Effector memory CD8-positive, alpha-beta T cell (primary cell): ENCODE results near the gene S1PR4.
"Not testable (repeated sequence)": the region's sequence is repeated elsewhere in the genome, so short reads cannot be mapped to it uniquely, and the experiment has no call there.

Source experiments
- ATAC-seq: fragments of 150-1000 bp; cut with Tn5 transposase; replicated peaks from 2 replicates; pipeline ENCODE4 v1.10.0; 2021; ENCODE audit warnings: mild to moderate bottlenecking, moderate library complexity
- DNase-seq, 3 experiments: peaks; one replicate each; pipeline ENCODE4 v3.0.0; 2021
- H3K27ac Mint-ChIP-seq, 2 donors: one replicate each; pipeline ENCODE4 v1.8.0; 2022; ENCODE audit warnings: mild to moderate bottlenecking in 2 of 2, mixed read lengths in 2 of 2, moderate library complexity in 2 of 2
- H3K27me3 Mint-ChIP-seq, 2 donors: one replicate each; pipeline ENCODE4 v1.8.0; 2022; ENCODE audit warnings: mixed read lengths in 2 of 2
- H3K36me3 Mint-ChIP-seq: one replicate; pipeline ENCODE4 v1.8.0; 2022; ENCODE audit warnings: mild to moderate bottlenecking, moderate library complexity, mixed read lengths; ENCODE audit not compliant: insufficient read depth
- H3K4me1 Mint-ChIP-seq, 2 donors: one replicate each; pipeline ENCODE4 v1.8.0; 2022; ENCODE audit warnings: low read depth in 2 of 2, mixed read lengths in 2 of 2
- H3K4me3 Mint-ChIP-seq, 2 donors: one replicate each; pipeline ENCODE4 v1.8.0; 2022; ENCODE audit warnings: mild to moderate bottlenecking in 2 of 2, mixed read lengths in 2 of 2, moderate library complexity in 2 of 2
- H3K9me3 Mint-ChIP-seq, 2 donors: one replicate each; pipeline ENCODE4 v1.8.0; 2022; ENCODE audit warnings: mixed read lengths in 2 of 2

The S1PR4 gene

GRCh38 chr19:3211191-3211590 is 32.6 kb downstream of the S1PR4 start:
- ATAC-seq, result no peak
- Mint-ChIP-seq H3K27me3 (no peaks in the 10 kb centered on the region), H3K4me3 (no peak overlapping the region), H3K36me3 (peaks cover 13% of the 10 kb centered on the region), H3K27ac (no peak overlapping the region), H3K9me3 (no peaks in the 10 kb centered on the region), H3K4me1 (peaks cover 7 to 9% of the 10 kb centered on the region in 2 donors)
- no peak for DNase-seq

- no peak for ATAC-seq
- no peak for DNase-seq
- Mint-ChIP-seq H3K4me3 (no peak overlapping the region), H3K4me1 (peaks cover 7 to 9% of the 10 kb centered on the region in 2 donors), H3K9me3 (no peaks in the 10 kb centered on the region), H3K36me3 (peaks cover 6% of the 10 kb centered on the region), H3K27me3 (no peaks in the 10 kb centered on the region), H3K27ac (peak overlapping the region; percentile 64 to 84)
Measured at GRCh38 chr19:3213159-3213558, 34.6 kb downstream of the S1PR4 start.

- Mint-ChIP-seq H3K27me3 (no peaks in the 10 kb centered on the region), H3K4me1 (no peaks in the 10 kb centered on the region), H3K36me3 (no peaks in the 10 kb centered on the region), H3K9me3 (no peaks in the 10 kb centered on the region), H3K27ac (no peak overlapping the region), H3K4me3 (no peak overlapping the region)
- DNase-seq, result no peak
- no peak for ATAC-seq
Measured at GRCh38 chr19:3216874-3217273, 38.3 kb downstream of the S1PR4 start.

- no peak for ATAC-seq
- Mint-ChIP-seq H3K4me3 (no peak overlapping the region), H3K36me3 (peaks cover 4% of the 10 kb centered on the region), H3K27me3 (peaks cover 0 to 7% of the 10 kb centered on the region in 2 donors), H3K4me1 (no peaks in the 10 kb centered on the region), H3K27ac (no peak overlapping the region), H3K9me3 (no peaks in the 10 kb centered on the region)
- no peak for DNase-seq
Measured at GRCh38 chr19:3220576-3220975, 42.0 kb downstream of the S1PR4 start.

GRCh38 chr19:3221576-3221975 is 43.0 kb downstream of the S1PR4 start:
- DNase-seq, H3K4me3 Mint-ChIP-seq, ATAC-seq, H3K27ac Mint-ChIP-seq, H3K36me3 Mint-ChIP-seq, H3K9me3 Mint-ChIP-seq, H3K4me1 Mint-ChIP-seq: not testable (repeated sequence)
- peaks cover 7 to 16% of the 10 kb centered on the region in 2 donors for H3K27me3 Mint-ChIP-seq

- no peaks in the 10 kb centered on the region for H3K4me1 Mint-ChIP-seq
- H3K9me3 Mint-ChIP-seq, result no peaks in the 10 kb centered on the region
- H3K27me3 Mint-ChIP-seq, result peaks cover 18 to 27% of the 10 kb centered on the region in 2 donors
- no peak overlapping the region for H3K27ac Mint-ChIP-seq
- H3K4me3 Mint-ChIP-seq, result no peak overlapping the region
- no peak for DNase-seq
- H3K36me3 Mint-ChIP-seq, result peaks cover 7% of the 10 kb centered on the region
- ATAC-seq, result no peak
Measured at GRCh38 chr19:3222709-3223108, 44.1 kb downstream of the S1PR4 start.

- H3K27ac Mint-ChIP-seq, result no peak within 1 kb of the TSS
- H3K27me3 Mint-ChIP-seq, result peaks cover 24 to 35% of the 10 kb centered on the region in 2 donors
- H3K36me3 Mint-ChIP-seq, result peaks cover 7% of the 10 kb centered on the region
- H3K9me3 Mint-ChIP-seq, result no peaks in the 10 kb centered on the region
- no peaks in the 10 kb centered on the region for H3K4me1 Mint-ChIP-seq
- H3K4me3 Mint-ChIP-seq, result peak within 1 kb of the TSS; percentile 42 to 58
- ATAC-seq (peak; percentile 82), DNase-seq (peak; percentile 25 to 51 (median 46))
Measured at GRCh38 chr19:3224346-3225168, 46.0 kb downstream of the S1PR4 start, which contains the start of gene CELF5. Gene CELF5, plus strand, starts transcription at chr19:3224661. Its CDS starts 79 bp downstream, at chr19:3224740.

- DNase-seq (no peak), ATAC-seq (no peak)
- Mint-ChIP-seq H3K4me1 (no peaks in the 10 kb centered on the region), H3K36me3 (peaks cover 7% of the 10 kb centered on the region), H3K27me3 (peaks cover 24 to 35% of the 10 kb centered on the region in 2 donors), H3K4me3 (peak overlapping the region; percentile 34 to 38), H3K9me3 (no peaks in the 10 kb centered on the region), H3K27ac (no peak overlapping the region)
Measured at GRCh38 chr19:3225169-3225485, 46.6 kb downstream of the S1PR4 start.

- H3K4me3 Mint-ChIP-seq, result peak overlapping the region in 1 of 2 donors; percentile 25
- peaks cover 7% of the 10 kb centered on the region for H3K36me3 Mint-ChIP-seq
- H3K27me3 Mint-ChIP-seq, result peaks cover 24 to 35% of the 10 kb centered on the region in 2 donors
- H3K4me1 Mint-ChIP-seq, result no peaks in the 10 kb centered on the region
- no peak for ATAC-seq
- H3K27ac Mint-ChIP-seq, result no peak overlapping the region
- H3K9me3 Mint-ChIP-seq, result no peaks in the 10 kb centered on the region
- DNase-seq, result no peak
Measured at GRCh38 chr19:3225677-3226093, 47.1 kb downstream of the S1PR4 start.

GRCh38 chr19:3227054-3227626 is 48.6 kb downstream of the S1PR4 start:
- H3K27ac Mint-ChIP-seq, result no peak overlapping the region
- H3K4me3 Mint-ChIP-seq, result no peak overlapping the region
- DNase-seq, result no peak
- H3K9me3 Mint-ChIP-seq, result no peaks in the 10 kb centered on the region
- H3K4me1 Mint-ChIP-seq, result no peaks in the 10 kb centered on the region
- no peak for ATAC-seq
- peaks cover 7% of the 10 kb centered on the region for H3K36me3 Mint-ChIP-seq
- H3K27me3 Mint-ChIP-seq, result peaks cover 24 to 35% of the 10 kb centered on the region in 2 donors

- peaks cover 7% of the 10 kb centered on the region for H3K36me3 Mint-ChIP-seq
- no peak overlapping the region for H3K27ac Mint-ChIP-seq
Measured at GRCh38 chr19:3229346-3229743, 50.8 kb downstream of the S1PR4 start.

More at GRCh38 chr19:3229346-3229743, 50.8 kb downstream of the S1PR4 start:
- no peaks in the 10 kb centered on the region for H3K9me3 Mint-ChIP-seq
- H3K4me1 Mint-ChIP-seq, result no peaks in the 10 kb centered on the region
- DNase-seq (no peak), ATAC-seq (no peak)
- no peak overlapping the region for H3K4me3 Mint-ChIP-seq
- peaks cover 36 to 42% of the 10 kb centered on the region in 2 donors for H3K27me3 Mint-ChIP-seq
